Lung (tissue), 12 donors: ENCODE results near the gene B3GNT8. TPM values are rescaled to one million over a fixed set of nuclear protein-coding genes. Genes with fewer than 3 reads are reported as not detected.
A peak's percentile ranks its signal among the peaks of the same experiment; 100 is the strongest.

Source experiments
- ATAC-seq: fragments of 200-7000 bp; cut with Tn5 transposase; one replicate; pipeline ENCODE4 v1.9.1; 2020; ENCODE audit warnings: moderate number of reproducible peaks; ENCODE audit not compliant: insufficient read depth, low FRiP score
- DNase-seq, 3 donors: peaks; one replicate each; pipeline ENCODE4 v3.0.0-alpha.2; 2013 to 2017
- H3K27ac ChIP-seq, 2 donors: one replicate each; pipeline ENCODE4 v1.5.1; 2013; ENCODE audit warnings: mild to moderate bottlenecking in 2 of 2, moderate library complexity in 2 of 2, control low read depth in 1 of 2, inconsistent platforms in 1 of 2, low read depth in 1 of 2, low read length in 1 of 2
- H3K27me3 ChIP-seq, 3 donors: one replicate each; pipeline ENCODE4 v1.5.1; 2013; ENCODE audit warnings: low read length in 2 of 3; ENCODE audit not compliant: control insufficient read depth in 3 of 3, insufficient read depth in 3 of 3
- H3K36me3 ChIP-seq, 4 donors: one replicate each; pipeline ENCODE4 v1.5.1; 2013; ENCODE audit warnings: low read length in 4 of 4, mild to moderate bottlenecking in 1 of 4, moderate library complexity in 1 of 4; ENCODE audit not compliant: control insufficient read depth in 4 of 4, insufficient read depth in 4 of 4
- H3K4me1 ChIP-seq, 5 donors: one replicate each; pipeline ENCODE4 v1.5.1; 2013; ENCODE audit warnings: low read length in 5 of 5, mild to moderate bottlenecking in 2 of 5, moderate library complexity in 1 of 5; ENCODE audit not compliant: control insufficient read depth in 5 of 5, insufficient read depth in 5 of 5
- H3K4me3 ChIP-seq: one replicate; pipeline ENCODE4 v1.5.1; 2013; ENCODE audit warnings: mild to moderate bottlenecking, control low read depth, moderate library complexity
- H3K9ac ChIP-seq, 2 donors: one replicate each; pipeline ENCODE4 v1.5.1; 2013; ENCODE audit warnings: low read length in 2 of 2, control low read depth in 1 of 2; ENCODE audit not compliant: insufficient read depth in 1 of 2
- H3K9me3 ChIP-seq, 4 donors: one replicate each; pipeline ENCODE4 v1.5.1; 2013; ENCODE audit warnings: low read length in 3 of 4, mild to moderate bottlenecking in 1 of 4, moderate library complexity in 1 of 4; ENCODE audit not compliant: control insufficient read depth in 4 of 4, insufficient read depth in 3 of 4
- WGBS, 2 donors: extraction: QIAGEN DNeasy Blood & Tissue Kit; methylation state at CpG; one replicate each; pipeline ENCODE4 v1.1.7; 2013; 5-methylcytosine and 5-hydroxymethylcytosine counted together
- polyA plus RNA-seq, 2 donors: library from polyadenylated mRNA; stranded (reverse); fragments of 200-250 nt; gene quantifications; one replicate each; pipeline ENCODE4 v1.2.1, GENCODE V29; 2013
- total RNA-seq, 2 donors: library from RNA; depleted of rRNA in 1 of 2; stranded (reverse); fragments of >200 nt in 1 of 2; gene quantifications; one replicate each; pipeline ENCODE4 v1.2.1, GENCODE V29; 2014 to 2021
- TF ChIP-seq, protein P1 (sequence below): IDR thresholded peaks from 2 replicates; pipeline ENCODE4 v1.5.1; 2012; ENCODE audit warnings: mild to moderate bottlenecking; ENCODE audit errors: control extremely low read depth, extremely low read depth
- donor health status: control.
- donor health status: control.
- donor health status: Bipolar disorder and iron deficiency.
- donor health status: healthy.
- donor health status: DM: yes; HTN: yes; CAD: no.

Gene B3GNT8
- total and polyA plus RNA-seq, 4 donors, result 6.2 to 39.0 (median 32.8) TPM

- TF ChIP-seq, protein P1, sequence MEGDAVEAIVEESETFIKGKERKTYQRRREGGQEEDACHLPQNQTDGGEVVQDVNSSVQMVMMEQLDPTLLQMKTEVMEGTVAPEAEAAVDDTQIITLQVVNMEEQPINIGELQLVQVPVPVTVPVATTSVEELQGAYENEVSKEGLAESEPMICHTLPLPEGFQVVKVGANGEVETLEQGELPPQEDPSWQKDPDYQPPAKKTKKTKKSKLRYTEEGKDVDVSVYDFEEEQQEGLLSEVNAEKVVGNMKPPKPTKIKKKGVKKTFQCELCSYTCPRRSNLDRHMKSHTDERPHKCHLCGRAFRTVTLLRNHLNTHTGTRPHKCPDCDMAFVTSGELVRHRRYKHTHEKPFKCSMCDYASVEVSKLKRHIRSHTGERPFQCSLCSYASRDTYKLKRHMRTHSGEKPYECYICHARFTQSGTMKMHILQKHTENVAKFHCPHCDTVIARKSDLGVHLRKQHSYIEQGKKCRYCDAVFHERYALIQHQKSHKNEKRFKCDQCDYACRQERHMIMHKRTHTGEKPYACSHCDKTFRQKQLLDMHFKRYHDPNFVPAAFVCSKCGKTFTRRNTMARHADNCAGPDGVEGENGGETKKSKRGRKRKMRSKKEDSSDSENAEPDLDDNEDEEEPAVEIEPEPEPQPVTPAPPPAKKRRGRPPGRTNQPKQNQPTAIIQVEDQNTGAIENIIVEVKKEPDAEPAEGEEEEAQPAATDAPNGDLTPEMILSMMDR, result no peak
- Histone ChIP-seq H3K9me3 (no peaks in the 10 kb centered on the region), H3K4me3 (peak overlapping the region; percentile 8), H3K9ac (peak overlapping the region; percentile 95 to 97), H3K36me3 (peaks cover 0 to 6% (median under 1%) of the 10 kb centered on the region in 4 donors), H3K27ac (peak overlapping the region in 1 of 2 donors; percentile 88), H3K27me3 (no peaks in the 10 kb centered on the region), H3K4me1 (peaks cover 0 to 19% (median 10%) of the 10 kb centered on the region in 5 donors)
- DNase-seq, result no peak
- ATAC-seq, result no peak
- 43 to 65% methylated on average over 3 of the region's 3 CpGs for WGBS, 2 donors
Measured at GRCh38 chr19:41398598-41398997, 28.6 kb downstream of the B3GNT8 start.

- 0% methylated on average over 5 of the region's 5 CpGs for WGBS, 2 donors
- Histone ChIP-seq H3K4me3 (peak overlapping the region; percentile 92), H3K27me3 (no peaks in the 10 kb centered on the region), H3K27ac (peak overlapping the region; percentile 88 to 90), H3K36me3 (peaks cover 0 to 6% (median 0%) of the 10 kb centered on the region in 4 donors), H3K9me3 (no peaks in the 10 kb centered on the region), H3K4me1 (peaks cover 0 to 19% (median 10%) of the 10 kb centered on the region in 5 donors), H3K9ac (peak overlapping the region; percentile 95 to 97)
- no peak for ATAC-seq
- TF ChIP-seq, protein P1, result no peak
- DNase-seq, result peak in 1 of 3 donors; percentile 18
Measured at GRCh38 chr19:41398050-41398418, 29.1 kb downstream of the B3GNT8 start.

DNA sequence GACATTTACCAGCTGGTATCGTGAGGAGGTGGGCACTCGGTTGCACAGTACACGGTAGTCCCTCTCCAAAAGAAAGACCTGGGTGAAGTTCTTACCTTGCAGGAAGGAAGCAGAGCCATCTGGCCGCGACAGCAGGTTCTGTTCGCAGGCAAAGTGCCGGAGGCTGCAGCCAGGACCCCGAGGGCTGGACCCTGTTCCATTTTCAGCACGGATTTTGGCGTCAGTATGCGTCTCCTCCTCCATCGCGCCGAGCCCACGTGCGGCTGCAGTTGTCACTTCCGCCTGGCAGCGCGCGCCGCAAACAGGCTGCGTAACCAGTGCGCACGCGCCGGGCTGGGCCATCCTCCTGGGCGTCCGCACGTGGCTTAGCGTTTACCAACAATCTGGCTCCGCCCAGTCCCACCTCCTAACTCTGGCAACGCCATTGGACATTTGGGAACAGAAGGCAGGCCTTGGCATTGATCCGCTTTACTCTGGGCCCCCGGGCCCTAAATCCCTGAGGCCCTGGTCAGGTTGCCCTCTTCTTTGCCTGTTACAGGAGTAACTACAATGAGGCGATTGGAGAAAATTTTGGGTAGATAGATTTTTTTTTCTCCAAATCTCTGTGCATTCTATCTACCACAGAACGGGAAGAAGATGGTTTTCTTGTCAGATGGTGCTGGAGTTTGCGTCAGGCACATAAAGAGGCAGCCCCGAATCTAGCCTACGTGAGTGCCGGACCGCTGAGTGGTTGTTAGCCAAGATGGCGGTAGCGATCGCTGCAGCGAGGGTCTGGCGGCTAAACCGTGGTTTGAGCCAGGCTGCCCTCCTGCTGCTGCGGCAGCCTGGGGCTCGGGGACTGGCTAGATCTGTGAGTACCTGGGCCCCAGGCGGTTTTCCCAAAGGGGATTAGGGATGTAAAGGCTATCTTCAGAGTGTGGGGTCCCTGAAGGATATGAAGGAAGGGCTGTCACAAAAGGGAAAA lies 29.8 kb downstream of the B3GNT8 start, which contains the start of the genes BCKDHA and EXOSC5:
BCKDHA (plus strand) TSS at position 733 of the 964 bp plus-strand sequence; CDS start at position 743, 10 bp downstream.
EXOSC5 (minus strand) TSS at position 274 of the 964 bp plus-strand sequence; CDS start at position 243, 31 bp downstream.
- Histone ChIP-seq H3K27me3 (no peaks in the 10 kb centered on the region), H3K4me1 (peaks cover 0 to 19% (median 10%) of the 10 kb centered on the region in 5 donors), H3K27ac (peak within 1 kb of the TSS; percentile 88 to 90), H3K4me3 (peak within 1 kb of the TSS; percentile 92), H3K9ac (peak within 1 kb of the TSS; percentile 95 to 97), H3K9me3 (no peaks in the 10 kb centered on the region), H3K36me3 (peaks cover 0 to 6% (median 0%) of the 10 kb centered on the region in 4 donors)
- TF ChIP-seq, protein P1, result no peak
- peak; percentile 100 for DNase-seq
- WGBS, 2 donors, result 0 to 1% methylated on average over 50 of the region's 50 CpGs
- peak; percentile 97 for ATAC-seq
